Measurements from ENCODE around the gene CDK4. TPM values are rescaled to one million over a fixed set of nuclear protein-coding genes. Genes with fewer than 3 reads are reported as not detected.

CDK4 gene
- total and polyA plus RNA-seq, 2 of the 13 experiments (the other 11 are each of a cell fraction or from before 2014, with no cell fraction given), result 191 to 209 TPM

DNA sequence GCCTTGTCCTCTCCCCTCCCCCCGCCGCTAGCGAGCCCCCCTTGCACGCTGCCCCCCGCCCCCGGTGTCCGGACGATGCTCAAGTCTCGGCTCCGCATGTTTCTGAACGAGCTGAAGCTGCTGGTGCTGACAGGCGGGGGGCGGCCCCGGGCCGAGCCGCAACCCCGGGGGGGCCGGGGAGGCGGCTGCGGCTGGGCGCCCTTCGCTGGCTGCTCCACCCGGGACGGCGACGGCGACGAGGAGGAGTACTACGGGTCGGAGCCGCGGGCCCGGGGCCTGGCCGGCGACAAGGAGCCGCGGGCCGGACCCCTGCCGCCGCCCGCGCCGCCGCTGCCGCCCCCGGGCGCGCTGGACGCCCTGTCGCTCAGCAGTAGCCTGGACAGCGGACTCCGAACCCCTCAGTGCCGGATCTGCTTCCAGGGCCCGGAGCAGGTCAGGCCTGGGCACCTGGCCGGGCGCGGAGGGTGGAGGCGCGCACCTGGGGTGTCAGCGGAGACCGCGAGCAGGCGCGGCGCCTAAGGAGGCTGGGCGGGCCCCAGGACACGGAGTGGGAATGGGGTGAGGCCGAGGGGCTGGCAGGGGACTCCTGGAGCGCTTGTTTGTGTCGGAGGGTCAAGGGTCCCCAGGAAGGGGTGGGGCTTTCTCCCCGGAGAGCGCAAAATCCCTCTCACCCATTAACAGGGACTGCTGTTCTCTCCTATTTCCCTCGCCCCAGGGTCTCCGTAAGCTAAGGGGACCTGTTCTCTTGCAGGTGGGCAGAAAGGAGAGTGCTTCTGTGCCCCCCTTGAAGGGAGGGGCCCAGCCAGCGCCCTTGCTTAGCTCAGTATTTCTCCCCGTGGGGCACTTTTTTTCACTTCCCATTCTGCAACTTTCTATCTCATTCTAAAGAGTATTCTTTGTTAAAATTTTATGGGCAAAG is 3.6 kb upstream of the CDK4 start (continued):
- TF ChIP-seq, protein P1, sequence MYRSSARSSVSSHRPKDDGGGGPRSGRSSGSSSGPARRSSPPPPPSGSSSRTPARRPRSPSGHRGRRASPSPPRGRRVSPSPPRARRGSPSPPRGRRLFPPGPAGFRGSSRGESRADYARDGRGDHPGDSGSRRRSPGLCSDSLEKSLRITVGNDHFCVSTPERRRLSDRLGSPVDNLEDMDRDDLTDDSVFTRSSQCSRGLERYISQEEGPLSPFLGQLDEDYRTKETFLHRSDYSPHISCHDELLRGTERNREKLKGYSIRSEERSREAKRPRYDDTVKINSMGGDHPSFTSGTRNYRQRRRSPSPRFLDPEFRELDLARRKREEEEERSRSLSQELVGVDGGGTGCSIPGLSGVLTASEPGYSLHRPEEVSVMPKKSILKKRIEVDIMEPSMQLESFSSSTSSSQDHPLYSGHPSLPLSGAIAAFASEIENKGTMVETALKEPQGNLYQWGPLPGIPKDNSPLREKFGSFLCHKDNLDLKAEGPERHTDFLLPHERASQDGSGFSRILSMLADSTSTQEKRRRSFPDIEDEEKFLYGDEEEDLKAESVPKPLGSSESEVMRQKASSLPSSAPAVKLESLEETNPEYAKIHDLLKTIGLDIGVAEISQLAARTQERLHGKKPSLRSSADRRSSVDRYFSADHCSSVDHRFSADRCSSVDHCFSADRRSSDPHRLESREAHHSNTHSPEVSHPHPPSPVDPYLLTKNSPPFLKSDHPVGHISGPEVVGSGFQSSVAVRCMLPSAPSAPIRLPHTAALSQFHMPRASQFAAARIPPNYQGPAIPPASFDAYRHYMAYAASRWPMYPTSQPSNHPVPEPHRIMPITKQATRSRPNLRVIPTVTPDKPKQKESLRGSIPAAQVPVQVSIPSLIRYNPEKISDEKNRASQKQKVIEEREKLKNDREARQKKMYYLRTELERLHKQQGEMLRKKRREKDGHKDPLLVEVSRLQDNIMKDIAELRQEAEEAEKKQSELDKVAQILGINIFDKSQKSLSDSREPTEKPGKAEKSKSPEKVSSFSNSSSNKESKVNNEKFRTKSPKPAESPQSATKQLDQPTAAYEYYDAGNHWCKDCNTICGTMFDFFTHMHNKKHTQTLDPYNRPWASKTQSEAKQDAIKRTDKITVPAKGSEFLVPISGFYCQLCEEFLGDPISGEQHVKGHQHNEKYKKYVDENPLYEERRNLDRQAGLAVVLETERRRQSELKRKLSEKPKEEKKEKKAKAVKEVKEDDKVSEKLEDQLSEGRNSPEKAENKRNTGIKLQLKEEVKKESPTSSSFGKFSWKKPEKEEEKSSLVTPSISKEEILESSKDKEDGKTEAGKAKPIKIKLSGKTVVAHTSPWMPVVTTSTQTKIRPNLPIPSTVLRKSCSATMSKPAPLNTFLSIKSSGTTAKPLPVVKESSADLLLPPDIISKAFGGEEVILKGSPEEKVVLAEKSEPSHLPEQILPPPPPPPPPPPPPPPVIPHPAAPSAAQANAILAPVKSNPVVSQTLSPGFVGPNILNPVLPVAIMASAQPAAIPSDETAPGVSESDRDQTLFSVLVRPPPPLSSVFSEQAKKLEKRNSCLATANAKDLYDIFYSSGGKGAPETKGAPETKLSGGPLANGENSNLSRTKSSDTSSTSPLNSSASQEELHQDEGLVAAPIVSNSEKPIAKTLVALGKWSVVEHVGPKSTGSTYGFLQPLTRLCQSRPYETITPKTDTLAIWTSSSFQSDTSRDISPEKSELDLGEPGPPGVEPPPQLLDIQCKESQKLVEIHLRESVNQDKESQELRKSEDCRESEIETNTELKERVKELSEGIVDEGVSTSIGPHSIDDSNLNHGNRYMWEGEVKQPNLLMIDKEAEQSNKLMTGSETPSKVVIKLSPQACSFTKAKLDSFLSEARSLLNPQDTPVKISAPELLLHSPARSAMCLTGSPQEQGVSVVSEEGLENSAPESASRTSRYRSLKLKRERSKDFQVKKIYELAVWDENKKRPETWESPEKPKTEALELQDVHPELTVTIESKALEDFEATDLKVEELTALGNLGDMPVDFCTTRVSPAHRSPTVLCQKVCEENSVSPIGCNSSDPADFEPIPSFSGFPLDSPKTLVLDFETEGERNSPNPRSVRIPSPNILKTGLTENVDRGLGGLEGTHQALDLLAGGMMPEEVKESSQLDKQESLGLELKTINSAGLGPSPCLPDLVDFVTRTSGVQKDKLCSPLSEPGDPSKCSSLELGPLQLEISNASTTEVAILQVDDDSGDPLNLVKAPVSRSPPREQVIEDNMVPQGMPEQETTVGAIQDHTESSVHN (CRISPR knock-in tag; IDR thresholded peaks at IDR 0.05), result no peak

DNA sequence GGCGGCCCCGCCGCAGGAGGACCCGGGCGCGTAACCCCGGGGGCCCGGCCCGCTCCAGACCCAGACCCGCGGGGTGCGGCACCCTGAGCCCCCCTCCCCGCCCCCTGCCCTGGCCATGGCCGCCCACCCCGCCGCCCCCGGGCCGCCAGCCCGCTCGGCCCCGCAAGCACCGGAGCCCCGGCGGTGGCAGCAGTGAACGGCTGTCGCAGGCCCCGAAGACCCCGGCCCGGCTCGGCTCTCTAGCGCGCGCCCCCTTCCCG is 3.0 kb upstream of the CDK4 start:
- 0% methylated on average over 6 of the region's 34 CpGs for WGBS (ENCODE audit: low lambda C conversion rate)
- Histone ChIP-seq H3K4me1 (ENCODE audit: insufficient read depth, low read length) (peaks cover 43% of the 10 kb centered on the region), H3K27me3 (ENCODE audit: control insufficient read depth in 1 of 2, insufficient read depth in 2 of 2, low read length in 2 of 2) (no peaks in the 10 kb centered on the region; a peak in 1 of 5 replicates), H2AFZ (ENCODE audit: low read length) (no peak overlapping the region), H3K9me3 (ENCODE audit: low read length) (no peaks in the 10 kb centered on the region), H3K27ac (ENCODE audit: extremely low read length, insufficient read depth, low read length) (peak overlapping the region; percentile 67), H3K4me2 (ENCODE audit: low read depth, low read length) (peak overlapping the region; percentile 21; the same call in 1 of the 2 replicates), H3K9ac (ENCODE audit: insufficient read depth, low read depth, low read length) (peak overlapping the region; percentile 45; the same call in 1 of the 2 replicates), H3K36me3 (replicated peaks in 1 of 2; ENCODE audit: control insufficient read depth in 1 of 2, insufficient read depth in 2 of 2, low read length in 2 of 2) (peaks cover 6 to 8% of the 10 kb centered on the region in 2 experiments; a peak in 3 of 5 replicates), H3K4me3 (replicated peaks in 1 of 3; ENCODE audit: insufficient read depth in 1 of 3, low read depth in 2 of 3, low read length in 3 of 3) (peak overlapping the region; percentile 37 to 82 (median 81); a peak in 4 of 6 replicates), H4K20me1 (ENCODE audit: insufficient read depth, low read length) (0 out of 2 replicates have a peak, but pooled peaks cover 5% of the 10 kb centered on the region), H3K79me2 (ENCODE audit: insufficient read depth, low read length) (peaks cover 23% of the 10 kb centered on the region)
- TF ChIP-seq ZNF879 (CRISPR knock-in tag; IDR thresholded peaks at IDR 0.05), result no peak
- TF ChIP-seq, protein P2, sequence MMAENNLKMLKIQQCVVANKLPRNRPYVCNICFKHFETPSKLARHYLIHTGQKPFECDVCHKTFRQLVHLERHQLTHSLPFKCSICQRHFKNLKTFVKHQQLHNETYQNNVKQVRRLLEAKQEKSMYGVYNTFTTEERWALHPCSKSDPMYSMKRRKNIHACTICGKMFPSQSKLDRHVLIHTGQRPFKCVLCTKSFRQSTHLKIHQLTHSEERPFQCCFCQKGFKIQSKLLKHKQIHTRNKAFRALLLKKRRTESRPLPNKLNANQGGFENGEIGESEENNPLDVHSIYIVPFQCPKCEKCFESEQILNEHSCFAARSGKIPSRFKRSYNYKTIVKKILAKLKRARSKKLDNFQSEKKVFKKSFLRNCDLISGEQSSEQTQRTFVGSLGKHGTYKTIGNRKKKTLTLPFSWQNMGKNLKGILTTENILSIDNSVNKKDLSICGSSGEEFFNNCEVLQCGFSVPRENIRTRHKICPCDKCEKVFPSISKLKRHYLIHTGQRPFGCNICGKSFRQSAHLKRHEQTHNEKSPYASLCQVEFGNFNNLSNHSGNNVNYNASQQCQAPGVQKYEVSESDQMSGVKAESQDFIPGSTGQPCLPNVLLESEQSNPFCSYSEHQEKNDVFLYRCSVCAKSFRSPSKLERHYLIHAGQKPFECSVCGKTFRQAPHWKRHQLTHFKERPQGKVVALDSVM (CRISPR knock-in tag; IDR thresholded peaks at IDR 0.05), result no peak
- no peak for TF ChIP-seq SMAD3 (CRISPR knock-in tag; IDR thresholded peaks at IDR 0.05)
- no peak for TF ChIP-seq FOXA3 (CRISPR knock-in tag; IDR thresholded peaks at IDR 0.05)
- TF ChIP-seq DMAP1 (CRISPR knock-in tag; IDR thresholded peaks at IDR 0.05), result no peak
- TF ChIP-seq GATAD2A (CRISPR knock-in tag; IDR thresholded peaks at IDR 0.05), result no peak
- no peak for TF ChIP-seq ZNF816 (CRISPR knock-in tag; IDR thresholded peaks at IDR 0.05; ENCODE audit: borderline replicate concordance)
- POLR2A ChIA-PET, result interaction anchor here (0.7 to 3.0 kb wide), 2 partner anchors 17 to 236 kb away, joined by 3 to 14 read pairs; partner anchors contain the start of genes EEF1AKMT3 and METTL1
- no TSS peak for BruUV-seq (replicated peaks)
- FAIRE-seq (no peak), DNase-seq (ENCODE audit: low spot score) (no peak), ATAC-seq (no peak)
- intact Hi-C loops (cut with micrococcal nuclease; ENCODE audit: unreplicated experiment), result no loop called here
- in situ Hi-C loops (cut with HindIII; ENCODE audit: extremely low pct_ligation_motif_present, low pct_unique_long_range_greater_than_20kb), result no loop called here
- CTCF ChIA-PET (ENCODE audit: low intra/inter-chr PET ratio, low total read pairs), result no interaction called here
